ENCODE data around the gene CSMD2.
"Not testable (repeated sequence)": the region's sequence is repeated elsewhere in the genome, so short reads cannot be mapped to it uniquely, and the experiment has no call there.

The CSMD2 gene

GRCh38 chr1:33532936-33533335 is 632.1 kb downstream of the CSMD2 start:
- no peak for DNase-seq (ENCODE audit: low read depth)

- DNase-seq (ENCODE audit: low read depth) = no peak
These were observed 632.8 kb downstream of the CSMD2 start for GRCh38 chr1:33532250-33532649.

- no peak for DNase-seq (ENCODE audit: low read depth)
These were observed 635.1 kb downstream of the CSMD2 start for GRCh38 chr1:33529957-33530356.

DNA sequence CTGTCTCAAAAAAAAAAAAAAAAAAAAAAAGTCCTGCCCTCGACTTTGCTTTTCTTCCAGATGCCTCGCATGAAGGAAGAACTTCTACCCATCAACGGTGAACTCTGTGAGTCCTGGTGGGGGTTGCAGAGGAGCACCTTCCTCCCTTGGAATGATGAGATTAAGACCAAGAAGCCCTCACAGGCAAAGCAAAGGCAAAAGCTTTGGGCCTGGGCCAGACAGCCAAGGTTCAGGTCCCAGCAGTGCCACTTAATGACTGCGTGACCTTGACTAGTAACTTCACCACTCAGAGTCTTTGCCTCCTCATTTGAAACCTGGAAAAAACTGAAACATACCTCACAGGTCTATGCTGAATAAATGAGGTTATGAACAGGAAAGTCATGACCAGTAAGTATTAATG is 637.1 kb downstream of the CSMD2 start:
- no peak for DNase-seq (ENCODE audit: low read depth)

- DNase-seq (ENCODE audit: low read depth) = no peak
These were observed 640.4 kb downstream of the CSMD2 start for GRCh38 chr1:33524586-33524985.

- DNase-seq (ENCODE audit: low read depth) = no peak
These were observed 645.7 kb downstream of the CSMD2 start for GRCh38 chr1:33519240-33519884.

GRCh38 chr1:33517596-33518250 is 647.3 kb downstream of the CSMD2 start:
- DNase-seq (ENCODE audit: low read depth) = peak; percentile 30

- peak; percentile 20 for DNase-seq (ENCODE audit: low read depth)
These were observed 648.0 kb downstream of the CSMD2 start for GRCh38 chr1:33516891-33517567.

DNA sequence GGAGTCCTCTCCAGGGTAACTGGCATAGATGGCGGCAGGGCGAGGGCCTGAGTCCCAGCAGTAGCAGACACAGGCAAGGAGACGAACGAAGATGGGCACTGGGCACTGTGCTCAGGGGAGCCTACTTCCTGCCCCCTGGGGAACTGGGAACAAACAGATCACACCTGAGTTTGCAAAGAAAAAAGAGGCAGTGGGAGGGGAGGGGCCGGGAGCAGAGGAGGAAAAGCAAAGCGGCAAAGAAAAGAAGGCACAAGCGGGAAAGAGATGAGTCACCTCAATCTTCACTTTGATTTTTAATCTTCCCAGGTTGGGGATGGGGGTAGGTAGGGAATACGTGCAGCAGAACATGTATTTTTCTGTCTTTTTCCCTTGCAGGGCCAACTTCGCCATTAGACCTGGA is 648.6 kb downstream of the CSMD2 start:
- no peak for DNase-seq (ENCODE audit: low read depth)

GRCh38 chr1:33515607-33516006 is 649.4 kb downstream of the CSMD2 start:
- no peak for DNase-seq (ENCODE audit: low read depth)

DNA sequence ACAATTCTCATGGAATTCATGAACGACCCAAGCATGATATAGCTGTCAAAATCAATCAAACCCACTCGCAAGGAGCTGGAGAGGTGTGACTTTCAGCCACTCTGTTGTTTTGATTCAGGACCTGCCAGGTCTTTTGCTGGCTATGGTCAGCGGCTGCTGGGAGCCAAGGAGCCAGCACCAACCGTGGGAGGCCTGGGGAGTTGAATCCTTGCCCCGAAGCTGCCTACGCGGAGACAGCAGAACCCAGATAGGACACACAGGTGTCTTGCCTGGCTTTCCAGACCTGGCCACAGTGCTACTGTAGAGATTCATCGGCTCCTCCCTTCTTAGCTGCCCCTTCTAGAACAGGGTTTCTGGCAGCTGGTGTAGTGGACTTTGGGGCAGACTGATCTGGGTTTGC is 649.9 kb downstream of the CSMD2 start:
- no peak for DNase-seq (ENCODE audit: low read depth)

DNA sequence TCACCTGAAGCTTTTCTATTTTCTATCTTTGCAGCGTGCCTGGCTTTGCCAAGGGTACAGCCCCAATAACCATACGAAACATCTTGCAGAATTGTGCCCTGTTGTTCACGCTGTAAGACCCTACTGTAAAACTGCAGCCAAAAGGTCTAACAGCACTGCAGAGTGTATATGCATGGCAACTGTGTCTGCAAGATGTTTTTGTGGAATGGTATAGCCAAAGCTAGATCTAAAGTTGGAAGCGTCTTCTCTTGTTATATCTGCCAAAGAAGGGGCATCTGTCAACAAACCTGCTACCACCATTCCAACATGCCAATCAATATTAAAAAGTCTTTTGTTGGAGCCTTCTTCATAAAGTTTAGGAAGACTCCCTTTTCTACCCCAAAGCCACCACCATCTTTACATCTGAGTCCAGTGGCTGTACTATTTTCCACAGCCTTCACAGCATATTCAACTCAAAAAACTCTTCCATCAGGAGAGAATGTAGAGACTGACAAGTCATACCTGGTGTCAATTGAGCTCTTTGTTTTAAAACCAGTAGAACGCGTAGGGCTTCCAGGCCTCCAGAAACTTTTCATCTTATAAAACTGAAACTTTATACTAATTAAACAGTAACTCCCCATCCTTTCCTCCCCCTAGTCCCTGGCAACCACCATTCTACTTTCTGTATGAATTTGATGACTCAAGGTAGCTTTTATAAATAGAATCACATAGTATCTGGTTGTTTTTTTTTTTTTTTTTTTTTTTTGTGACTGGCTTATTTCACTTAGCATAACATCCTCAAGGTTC is 652.6 kb downstream of the CSMD2 start:
- no peak for DNase-seq (ENCODE audit: low read depth)

DNA sequence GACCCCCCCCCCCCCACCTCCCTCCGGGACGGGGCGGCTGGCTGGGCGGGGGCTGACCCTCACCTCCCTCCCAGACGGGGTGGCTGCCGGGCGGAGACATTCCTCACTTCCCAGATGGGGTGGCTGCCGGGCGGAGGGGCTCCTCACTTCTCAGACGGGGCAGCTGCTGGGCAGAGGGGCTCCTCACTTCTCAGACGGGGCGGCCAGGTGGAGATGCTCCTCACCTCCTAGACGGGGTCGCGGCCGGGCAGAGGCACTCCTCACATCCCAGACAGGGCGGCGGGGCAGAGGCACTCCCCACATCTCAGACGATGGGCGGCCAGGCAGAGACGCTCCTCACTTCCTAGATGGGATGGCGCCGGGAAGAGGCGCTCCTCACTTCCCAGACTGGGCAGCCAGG is 655.8 kb downstream of the CSMD2 start:
- not testable (repeated sequence) for DNase-seq (ENCODE audit: low read depth)

DNA sequence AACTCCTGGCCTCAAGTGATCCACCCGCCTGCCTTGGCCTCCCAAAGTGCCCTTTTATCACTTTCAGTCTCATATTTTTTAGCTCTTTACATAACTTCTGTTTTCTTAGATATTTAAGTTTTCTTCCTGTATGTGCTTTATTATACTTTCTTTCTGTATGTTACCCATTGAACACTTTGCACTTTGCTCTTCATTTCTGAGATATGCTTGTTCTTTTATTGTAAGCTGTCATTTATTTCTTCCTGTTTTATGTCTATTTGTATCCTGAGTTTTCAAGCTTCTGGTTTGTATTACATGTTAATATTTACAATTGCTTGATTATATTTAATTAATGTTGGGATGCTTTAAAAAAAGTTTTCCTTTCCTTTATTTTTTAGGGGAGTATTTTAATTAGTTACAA is 656.9 kb downstream of the CSMD2 start:
- no peak for DNase-seq (ENCODE audit: low read depth)

GRCh38 chr1:33507661-33508060 is 657.4 kb downstream of the CSMD2 start:
- DNase-seq (ENCODE audit: low read depth) = no peak

GRCh38 chr1:33503506-33503905 is 661.5 kb downstream of the CSMD2 start:
- no peak for DNase-seq (ENCODE audit: low read depth)

DNA sequence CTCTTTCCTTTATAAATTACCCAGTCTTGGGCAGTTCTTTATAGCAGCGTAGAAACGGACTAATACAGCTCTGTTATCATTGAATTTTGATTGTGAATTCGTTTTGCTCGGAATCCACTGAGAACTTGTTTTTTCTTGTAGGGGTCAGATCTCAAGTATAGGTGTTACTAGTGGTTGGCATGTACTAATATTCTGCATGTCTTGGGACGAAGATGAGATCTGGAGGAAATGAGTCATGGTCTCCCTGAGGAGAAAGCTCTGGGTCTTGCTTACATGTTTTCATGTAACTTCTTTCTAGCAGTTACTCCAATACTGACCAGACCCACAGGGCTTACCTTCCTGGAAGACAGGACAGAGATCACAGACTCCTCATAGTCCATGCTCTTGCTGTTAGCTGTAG is 662.3 kb downstream of the CSMD2 start:
- DNase-seq (ENCODE audit: low read depth) = peak; percentile 56

GRCh38 chr1:33501774-33502173 is 663.3 kb downstream of the CSMD2 start:
- DNase-seq (ENCODE audit: low read depth) = no peak

DNA sequence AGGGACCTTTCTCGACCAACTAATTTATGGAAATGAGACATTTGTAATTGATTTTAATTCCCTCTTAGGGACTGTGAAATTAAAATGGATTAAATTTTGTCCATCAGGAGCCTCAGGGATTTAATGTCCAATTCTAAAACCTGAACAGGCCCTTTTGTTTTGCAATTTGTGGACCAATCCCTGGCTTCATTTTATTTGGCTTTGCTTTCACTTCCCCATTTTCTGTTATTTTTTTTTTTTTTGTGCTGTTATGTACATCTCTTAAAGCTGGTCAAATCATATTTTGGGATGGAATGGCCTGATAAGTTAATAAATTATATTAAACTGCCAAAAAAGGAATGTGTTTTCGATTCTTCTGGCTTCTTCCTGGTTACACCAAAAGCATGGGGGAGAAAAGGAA is 663.7 kb downstream of the CSMD2 start:
- no peak for DNase-seq (ENCODE audit: low read depth)

DNA sequence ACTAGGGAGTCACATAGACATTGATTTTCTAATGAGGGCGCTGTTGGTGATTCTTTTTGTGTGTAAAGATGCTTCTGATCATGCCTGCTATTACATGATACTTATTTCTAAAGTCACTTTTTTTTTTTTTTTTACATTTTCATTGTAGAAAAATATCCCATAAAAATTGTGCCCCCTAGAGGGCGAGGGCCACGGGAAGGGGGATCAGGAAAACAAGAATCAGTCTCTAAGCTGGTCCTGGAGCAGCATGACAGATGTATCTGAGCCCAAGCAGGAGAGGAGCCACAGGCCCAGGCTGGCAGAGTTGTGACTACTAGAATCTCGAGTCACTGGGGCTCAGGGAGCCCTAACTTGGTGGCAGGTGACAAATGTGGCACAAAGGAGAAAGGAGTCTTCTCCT is 664.5 kb downstream of the CSMD2 start:
- peak; percentile 23 for DNase-seq (ENCODE audit: low read depth)

- DNase-seq (ENCODE audit: low read depth) = no peak
These were observed 667.6 kb downstream of the CSMD2 start for GRCh38 chr1:33497410-33497809.

- no peak for DNase-seq (ENCODE audit: low read depth)
These were observed 670.1 kb downstream of the CSMD2 start for GRCh38 chr1:33494929-33495328.

- no peak for DNase-seq (ENCODE audit: low read depth)
These were observed 676.4 kb downstream of the CSMD2 start for GRCh38 chr1:33488624-33489023.

Data from ELR (cell line).